Activated T-cell treated with anti-CD3 and anti-CD28 coated beads, Interleukin-2, amount 50 U/mL, for 24 hours (primary cell): ENCODE measurements around the gene CRIP3.
"Not testable (repeated sequence)": the region's sequence is repeated elsewhere in the genome, so short reads cannot be mapped to it uniquely, and the experiment has no call there.

Experiments used
- DNase-seq: peaks from one replicate; pipeline ENCODE4 v3.0.0-alpha.2; 2020
- H3K27ac Mint-ChIP-seq: 2 replicates; pipeline ENCODE4 v1.8.0; 2020; ENCODE audit warnings: mild to moderate bottlenecking, mixed read lengths
- H3K27me3 Mint-ChIP-seq: 2 replicates; pipeline ENCODE4 v1.8.0; 2020; ENCODE audit warnings: mixed read lengths
- H3K36me3 Mint-ChIP-seq: 2 replicates; pipeline ENCODE4 v1.8.0; 2020; ENCODE audit warnings: low read depth, mixed read lengths
- H3K4me1 Mint-ChIP-seq: 2 replicates; pipeline ENCODE4 v1.8.0; 2020; ENCODE audit warnings: low read depth, mixed read lengths
- H3K4me3 Mint-ChIP-seq: 2 replicates; pipeline ENCODE4 v1.8.0; 2020; ENCODE audit warnings: mild to moderate bottlenecking, moderate library complexity, mixed read lengths
- H3K9me3 Mint-ChIP-seq: 2 replicates; pipeline ENCODE4 v1.8.0; 2020; ENCODE audit warnings: mixed read lengths

CRIP3 gene

GRCh38 chr6:43308101-43308989, at the start of gene CRIP3:
CRIP3 (minus strand) TSS chr6:43308826; CDS start chr6:43308792, 34 bp downstream.
- Mint-ChIP-seq H3K4me3 (peak within 1 kb of the TSS; percentile 76), H3K4me1 (peaks cover 16% of the 10 kb centered on the region), H3K27ac (no peak within 1 kb of the TSS), H3K36me3 (no peaks in the 10 kb centered on the region), H3K27me3 (no peaks in the 10 kb centered on the region), H3K9me3 (no peaks in the 10 kb centered on the region)
- peak; percentile 66 for DNase-seq

- Mint-ChIP-seq H3K4me3 (no peak overlapping the region), H3K27ac (no peak overlapping the region), H3K9me3 (no peaks in the 10 kb centered on the region)
These were observed 47.4 kb upstream of the CRIP3 start for GRCh38 chr6:43355862-43356590.

GRCh38 chr6:43351951-43352350, 43.3 kb upstream of the CRIP3 start:
- not testable (repeated sequence) for H3K27ac Mint-ChIP-seq, H3K9me3 Mint-ChIP-seq, H3K4me3 Mint-ChIP-seq, H3K4me1 Mint-ChIP-seq, DNase-seq, H3K27me3 Mint-ChIP-seq
- H3K36me3 Mint-ChIP-seq: peaks cover 55% of the 10 kb centered on the region

More at GRCh38 chr6:43355862-43356590, 47.4 kb upstream of the CRIP3 start:
- H3K4me1 Mint-ChIP-seq: peaks cover 11% of the 10 kb centered on the region
- no peak for DNase-seq
- peaks cover 80% of the 10 kb centered on the region for H3K36me3 Mint-ChIP-seq
- H3K27me3 Mint-ChIP-seq: no peaks in the 10 kb centered on the region

- Mint-ChIP-seq H3K4me1 (no peaks in the 10 kb centered on the region), H3K27ac (no peak overlapping the region), H3K36me3 (peaks cover 45% of the 10 kb centered on the region), H3K4me3 (no peak overlapping the region), H3K27me3 (no peaks in the 10 kb centered on the region), H3K9me3 (no peaks in the 10 kb centered on the region)
- no peak for DNase-seq
These were observed 38.8 kb upstream of the CRIP3 start for GRCh38 chr6:43347444-43347843.

GRCh38 chr6:43347021-43347420, 38.4 kb upstream of the CRIP3 start:
- Mint-ChIP-seq H3K27ac (no peak overlapping the region), H3K4me1 (no peaks in the 10 kb centered on the region), H3K9me3 (no peaks in the 10 kb centered on the region), H3K4me3 (no peak overlapping the region), H3K36me3 (peaks cover 46% of the 10 kb centered on the region), H3K27me3 (no peaks in the 10 kb centered on the region)
- DNase-seq: no peak

GRCh38 chr6:43346243-43346642, 37.6 kb upstream of the CRIP3 start:
- H3K4me3 Mint-ChIP-seq, DNase-seq, H3K27me3 Mint-ChIP-seq, H3K4me1 Mint-ChIP-seq, H3K9me3 Mint-ChIP-seq, H3K27ac Mint-ChIP-seq: not testable (repeated sequence)
- H3K36me3 Mint-ChIP-seq: peaks cover 44% of the 10 kb centered on the region

- Mint-ChIP-seq H3K36me3 (peaks cover 69% of the 10 kb centered on the region), H3K4me3 (no peak overlapping the region), H3K27ac (no peak overlapping the region), H3K9me3 (no peaks in the 10 kb centered on the region), H3K27me3 (no peaks in the 10 kb centered on the region), H3K4me1 (peaks cover 7% of the 10 kb centered on the region)
- DNase-seq: no peak
These were observed 30.5 kb upstream of the CRIP3 start for GRCh38 chr6:43339168-43339567.

- no peaks in the 10 kb centered on the region for H3K9me3 Mint-ChIP-seq
- H3K27ac Mint-ChIP-seq: peak overlapping the region; percentile 22
- DNase-seq: no peak
- H3K36me3 Mint-ChIP-seq: peaks cover 65% of the 10 kb centered on the region
- H3K4me3 Mint-ChIP-seq: no peak overlapping the region
- H3K4me1 Mint-ChIP-seq: peaks cover 7% of the 10 kb centered on the region
- no peaks in the 10 kb centered on the region for H3K27me3 Mint-ChIP-seq
These were observed 29.6 kb upstream of the CRIP3 start for GRCh38 chr6:43338243-43338642.

GRCh38 chr6:43336382-43336781, 27.8 kb upstream of the CRIP3 start:
- no peak overlapping the region for H3K27ac Mint-ChIP-seq
- peaks cover 16% of the 10 kb centered on the region for H3K4me1 Mint-ChIP-seq
- no peak overlapping the region for H3K4me3 Mint-ChIP-seq
- H3K9me3 Mint-ChIP-seq: no peaks in the 10 kb centered on the region
- peaks cover 48% of the 10 kb centered on the region for H3K36me3 Mint-ChIP-seq
- no peaks in the 10 kb centered on the region for H3K27me3 Mint-ChIP-seq
- DNase-seq: no peak

- Mint-ChIP-seq H3K27me3 (no peaks in the 10 kb centered on the region), H3K4me1 (peaks cover 21% of the 10 kb centered on the region), H3K9me3 (no peaks in the 10 kb centered on the region), H3K27ac (no peak overlapping the region), H3K4me3 (no peak overlapping the region), H3K36me3 (peaks cover 39% of the 10 kb centered on the region)
- DNase-seq: no peak
These were observed 26.8 kb upstream of the CRIP3 start for GRCh38 chr6:43335469-43335868.

- peaks cover 30% of the 10 kb centered on the region for H3K36me3 Mint-ChIP-seq
- H3K27me3 Mint-ChIP-seq: no peaks in the 10 kb centered on the region
- no peak for DNase-seq
These were observed 26.0 kb upstream of the CRIP3 start for GRCh38 chr6:43334466-43335095.

GRCh38 chr6:43331891-43332290, 23.3 kb upstream of the CRIP3 start:
- no peak overlapping the region for H3K27ac Mint-ChIP-seq
- DNase-seq: no peak
- no peak overlapping the region for H3K4me3 Mint-ChIP-seq
- H3K9me3 Mint-ChIP-seq: no peaks in the 10 kb centered on the region
- peaks cover 5% of the 10 kb centered on the region for H3K36me3 Mint-ChIP-seq
- peaks cover 14% of the 10 kb centered on the region for H3K4me1 Mint-ChIP-seq
- no peaks in the 10 kb centered on the region for H3K27me3 Mint-ChIP-seq

More at GRCh38 chr6:43334466-43335095, 26.0 kb upstream of the CRIP3 start:
- H3K4me3 Mint-ChIP-seq: no peak overlapping the region
- no peak overlapping the region for H3K27ac Mint-ChIP-seq
- peaks cover 21% of the 10 kb centered on the region for H3K4me1 Mint-ChIP-seq
- no peaks in the 10 kb centered on the region for H3K9me3 Mint-ChIP-seq

GRCh38 chr6:43331470-43331869, 22.8 kb upstream of the CRIP3 start:
- Mint-ChIP-seq H3K36me3 (peaks cover 2% of the 10 kb centered on the region), H3K9me3 (no peaks in the 10 kb centered on the region), H3K4me3 (no peak overlapping the region), H3K4me1 (peaks cover 14% of the 10 kb centered on the region), H3K27me3 (no peaks in the 10 kb centered on the region), H3K27ac (no peak overlapping the region)
- DNase-seq: no peak

- no peaks in the 10 kb centered on the region for H3K27me3 Mint-ChIP-seq
- peaks cover 14% of the 10 kb centered on the region for H3K4me1 Mint-ChIP-seq
- peaks cover 2% of the 10 kb centered on the region for H3K36me3 Mint-ChIP-seq
- DNase-seq: no peak
- H3K27ac Mint-ChIP-seq: no peak overlapping the region
- H3K9me3 Mint-ChIP-seq: no peaks in the 10 kb centered on the region
- no peak overlapping the region for H3K4me3 Mint-ChIP-seq
These were observed 19.9 kb upstream of the CRIP3 start for GRCh38 chr6:43328528-43328927.
